Stimulated activated naive CD4-positive, alpha-beta T cell (primary cell): ENCODE measurements around the gene PHLDB1.
"Not testable (repeated sequence)": the region's sequence is repeated elsewhere in the genome, so short reads cannot be mapped to it uniquely, and the experiment has no call there.

Source experiments
- DNase-seq, 6 experiments: peaks; one replicate each; lab custom pipeline; 2025; lab: John Stamatoyannopoulos, UW

The PHLDB1 gene

GRCh38 chr11:118659314-118659952 is 52.0 kb downstream of the PHLDB1 start:
- peak; percentile 73 to 88 (median 86) for DNase-seq

GRCh38 chr11:118659953-118660680 is 52.7 kb downstream of the PHLDB1 start:
- DNase-seq, result no peak

GRCh38 chr11:118660681-118661424 is 53.4 kb downstream of the PHLDB1 start:
- DNase-seq, result no peak

GRCh38 chr11:118661425-118662301 is 54.2 kb downstream of the PHLDB1 start:
- no peak for DNase-seq

GRCh38 chr11:118662401-118663271 is 55.2 kb downstream of the PHLDB1 start:
- no peak for DNase-seq

- no peak for DNase-seq
These were observed 56.0 kb downstream of the PHLDB1 start for GRCh38 chr11:118663381-118663780.

GRCh38 chr11:118663902-118664301 is 56.5 kb downstream of the PHLDB1 start:
- DNase-seq, result no peak

- DNase-seq, result peak in 1 of 6 experiments; percentile 1
These were observed 59.0 kb downstream of the PHLDB1 start for GRCh38 chr11:118666371-118666770.

- no peak for DNase-seq
These were observed 62.6 kb downstream of the PHLDB1 start for GRCh38 chr11:118670063-118670462.

GRCh38 chr11:118671254-118671653 is 63.8 kb downstream of the PHLDB1 start:
- DNase-seq, result no peak

GRCh38 chr11:118672846-118673245 is 65.4 kb downstream of the PHLDB1 start:
- no peak for DNase-seq

GRCh38 chr11:118673361-118674081 is 66.1 kb downstream of the PHLDB1 start:
- DNase-seq, result no peak

- DNase-seq, result no peak
These were observed 66.6 kb downstream of the PHLDB1 start for GRCh38 chr11:118674082-118674435.

- no peak for DNase-seq
These were observed 70.6 kb downstream of the PHLDB1 start for GRCh38 chr11:118677977-118678376.

GRCh38 chr11:118678908-118679307 is 71.5 kb downstream of the PHLDB1 start:
- not testable (repeated sequence) for DNase-seq

- DNase-seq, result no peak
These were observed 72.1 kb downstream of the PHLDB1 start, which contains the start of gene TREH for GRCh38 chr11:118679483-118679882. TREH (minus strand) TSS chr11:118679650; CDS start chr11:118679627, 23 bp downstream.

- DNase-seq, result no peak
These were observed 75.0 kb downstream of the PHLDB1 start for GRCh38 chr11:118682372-118682771.

GRCh38 chr11:118682939-118683338 is 75.5 kb downstream of the PHLDB1 start:
- DNase-seq, result not testable (repeated sequence)

- no peak for DNase-seq
These were observed 76.8 kb downstream of the PHLDB1 start for GRCh38 chr11:118684187-118684586.

GRCh38 chr11:118687906-118688305 is 80.5 kb downstream of the PHLDB1 start:
- no peak for DNase-seq
